Activated naive CD8-positive, alpha-beta T cell treated with anti-CD3 and anti-CD28 coated beads, Interleukin-2, amount 50 U/mL, for 16 hours (primary cell): ENCODE results near the gene KCNE3.
"Not testable (repeated sequence)": the region's sequence is repeated elsewhere in the genome, so short reads cannot be mapped to it uniquely, and the experiment has no call there.

ENCODE experiments used
- DNase-seq: peaks from one replicate; pipeline ENCODE4 v3.0.0-alpha.2; 2020; ENCODE audit warnings: low read depth, low spot score

KCNE3 gene

GRCh38 chr11:74443071-74443864 is 24.1 kb downstream of the KCNE3 start:
- no peak for DNase-seq

GRCh38 chr11:74442636-74443035 is 24.7 kb downstream of the KCNE3 start:
- DNase-seq = no peak

- DNase-seq = no peak
Measured at GRCh38 chr11:74438681-74439080, 28.7 kb downstream of the KCNE3 start.

GRCh38 chr11:74437441-74438042 is 29.8 kb downstream of the KCNE3 start:
- DNase-seq = no peak

- no peak for DNase-seq
Measured at GRCh38 chr11:74434528-74434927, 32.8 kb downstream of the KCNE3 start.

GRCh38 chr11:74429205-74429604 is 38.1 kb downstream of the KCNE3 start:
- no peak for DNase-seq

GRCh38 chr11:74427384-74427886 is 39.9 kb downstream of the KCNE3 start:
- DNase-seq = no peak

- DNase-seq = no peak
Measured at GRCh38 chr11:74425100-74425499, 42.2 kb downstream of the KCNE3 start.

GRCh38 chr11:74418509-74418895 is 48.8 kb downstream of the KCNE3 start:
- DNase-seq = no peak

GRCh38 chr11:74417860-74418508 is 49.4 kb downstream of the KCNE3 start:
- DNase-seq = no peak

- DNase-seq = no peak
Measured at GRCh38 chr11:74417379-74417804, 50.0 kb downstream of the KCNE3 start.

GRCh38 chr11:74416974-74417373 is 50.4 kb downstream of the KCNE3 start:
- not testable (repeated sequence) for DNase-seq

- DNase-seq = no peak
Measured at GRCh38 chr11:74412733-74413359, 54.5 kb downstream of the KCNE3 start.

- no peak for DNase-seq
Measured at GRCh38 chr11:74412321-74412720, 55.0 kb downstream of the KCNE3 start.

GRCh38 chr11:74409633-74410032 is 57.7 kb downstream of the KCNE3 start:
- no peak for DNase-seq
